Measurements from ENCODE around the gene ST6GAL1. TPM values are rescaled to one million over a fixed set of nuclear protein-coding genes. Genes with fewer than 3 reads are reported as not detected.

Gene ST6GAL1
- polyA plus RNA-seq, 3 donors, result 19.0 to 24.4 (median 20.5) TPM

GRCh38 chr3:187069857-187070516, 139.7 kb downstream of the ST6GAL1 start:
- Histone ChIP-seq H3K9me3 (replicated peaks in 1 of 2; ENCODE audit: control insufficient read depth in 1 of 2, insufficient read depth in 1 of 2, low read length in 2 of 2) (no peaks in the 10 kb centered on the region), H3K27me3 (ENCODE audit: control insufficient read depth in 2 of 2, insufficient read depth in 2 of 2, low read length in 2 of 2) (no peaks in the 10 kb centered on the region), H3K9ac (ENCODE audit: insufficient read depth, low read length, poor library complexity, severe bottlenecking) (no peak overlapping the region), H3K4me2 (replicated peaks; ENCODE audit: extremely low read depth, low read length, poor library complexity, severe bottlenecking) (no peak overlapping the region), H2AFZ (ENCODE audit: insufficient read depth, low read depth, low read length, poor library complexity, severe bottlenecking) (no peak overlapping the region), H3K79me2 (ENCODE audit: insufficient read depth, low read length) (no peaks in the 10 kb centered on the region), H3K27ac (ENCODE audit: low read depth in 1 of 2, low read length in 2 of 2) (no peak overlapping the region), H3K4me3 (replicated peaks in 1 of 3; ENCODE audit: low read depth in 2 of 3, low read length in 3 of 3) (no peak overlapping the region), H3K36me3 (replicated peaks in 1 of 2; ENCODE audit: control insufficient read depth in 1 of 2, insufficient read depth in 2 of 2, low read length in 2 of 2) (peaks cover 19 to 52% of the 10 kb centered on the region in 2 donors), H3K4me1 (ENCODE audit: control insufficient read depth in 1 of 2, insufficient read depth in 2 of 2, low read length in 2 of 2) (peaks cover 10 to 11% of the 10 kb centered on the region in 2 donors), H4K20me1 (ENCODE audit: insufficient read depth, low read length) (no peaks in the 10 kb centered on the region)
- Mint-ChIP-seq H3K36me3 (peaks cover 54 to 57% of the 10 kb centered on the region in 2 donors), H3K4me1 (peaks cover 14% of the 10 kb centered on the region), H3K9me3 (peaks cover 0 to 5% (median 0%) of the 10 kb centered on the region in 7 donors), H3K27ac (no peak overlapping the region), H3K4me3 (no peak overlapping the region), H3K27me3 (ENCODE audit: low read depth in 3 of 3) (no peaks in the 10 kb centered on the region)
- intact Hi-C loops (cut with micrococcal nuclease), result no loop called here
- WGBS (ENCODE audit: insufficient coverage), result 100% methylated on average over 2 of the region's 7 CpGs
- no peak for TF ChIP-seq CTCF (IDR thresholded peaks at IDR 0.05)
- no peak for DNase-seq

GRCh38 chr3:187072102-187072501, 141.8 kb downstream of the ST6GAL1 start:
- H2AFZ ChIP-seq (ENCODE audit: insufficient read depth, low read depth, low read length, poor library complexity, severe bottlenecking), result no peak overlapping the region

More at GRCh38 chr3:187072102-187072501, 141.8 kb downstream of the ST6GAL1 start:
- H3K27ac Mint-ChIP-seq, result peak overlapping the region in 1 of 7 donors; percentile 15
- Histone ChIP-seq H3K79me2 (ENCODE audit: insufficient read depth, low read length) (no peaks in the 10 kb centered on the region), H3K9ac (ENCODE audit: insufficient read depth, low read length, poor library complexity, severe bottlenecking) (no peak overlapping the region), H3K4me2 (replicated peaks; ENCODE audit: extremely low read depth, low read length, poor library complexity, severe bottlenecking) (no peak overlapping the region), H4K20me1 (ENCODE audit: insufficient read depth, low read length) (no peaks in the 10 kb centered on the region), H3K27me3 (ENCODE audit: control insufficient read depth in 2 of 2, insufficient read depth in 2 of 2, low read length in 2 of 2) (no peaks in the 10 kb centered on the region), H3K9me3 (replicated peaks in 1 of 2; ENCODE audit: control insufficient read depth in 1 of 2, insufficient read depth in 1 of 2, low read length in 2 of 2) (no peaks in the 10 kb centered on the region), H3K4me3 (replicated peaks in 1 of 3; ENCODE audit: low read depth in 2 of 3, low read length in 3 of 3) (no peak overlapping the region), H3K4me1 (ENCODE audit: control insufficient read depth in 1 of 2, insufficient read depth in 2 of 2, low read length in 2 of 2) (peaks cover 10 to 11% of the 10 kb centered on the region in 2 donors), H3K27ac (ENCODE audit: low read depth in 1 of 2, low read length in 2 of 2) (no peak overlapping the region), H3K36me3 (replicated peaks in 1 of 2; ENCODE audit: control insufficient read depth in 1 of 2, insufficient read depth in 2 of 2, low read length in 2 of 2) (peaks cover 37 to 61% of the 10 kb centered on the region in 2 donors)
- no peaks in the 10 kb centered on the region for H3K27me3 Mint-ChIP-seq (ENCODE audit: low read depth in 3 of 3)
- no peak for DNase-seq
- peaks cover 69 to 72% of the 10 kb centered on the region in 2 donors for H3K36me3 Mint-ChIP-seq
- no peak for TF ChIP-seq CTCF (IDR thresholded peaks at IDR 0.05)
- H3K9me3 Mint-ChIP-seq, result peaks cover 0 to 5% (median 0%) of the 10 kb centered on the region in 7 donors
- no peak overlapping the region for H3K4me3 Mint-ChIP-seq
- peaks cover 14% of the 10 kb centered on the region for H3K4me1 Mint-ChIP-seq
- 69% methylated on average over 2 of the region's 3 CpGs for WGBS (ENCODE audit: insufficient coverage)
- intact Hi-C loops (cut with micrococcal nuclease), result no loop called here
